ENCODE measurements around the gene UBR4.

Gene UBR4

GRCh38 chr1:19087737-19088594 lies 122.1 kb downstream of the UBR4 start:
- no peaks in the 10 kb centered on the region for H3K9me2 ChIP-seq (replicated peaks; ENCODE audit: control insufficient read depth, low read length)
- no peak overlapping the region for H3K27ac ChIP-seq (ENCODE audit: low read depth, low read length)
- no peaks in the 10 kb centered on the region for H4K20me1 ChIP-seq (ENCODE audit: control insufficient read depth, insufficient read depth, low read depth, low read length)
- H3K4me3 ChIP-seq (ENCODE audit: low read length): no peak overlapping the region
- H3K4me2 ChIP-seq (ENCODE audit: low read length): no peak overlapping the region
- peaks cover 93% of the 10 kb centered on the region for H3K36me3 ChIP-seq (ENCODE audit: control insufficient read depth, low read length)
- no peak for TF ChIP-seq EZH2phosphoT487 (IDR thresholded peaks at IDR 0.05; ENCODE audit: borderline replicate concordance, low read length)
- no peak for TF ChIP-seq CTCF (IDR thresholded peaks at IDR 0.05; ENCODE audit: low read depth, low read length, poor library complexity, severe bottlenecking)
- no peaks in the 10 kb centered on the region for H3K27me3 ChIP-seq (ENCODE audit: control insufficient read depth, low read length)
- H3K79me2 ChIP-seq (ENCODE audit: control insufficient read depth, low read length): no peaks in the 10 kb centered on the region
- H3K4me1 ChIP-seq (ENCODE audit: control insufficient read depth, low read length): no peaks in the 10 kb centered on the region
- H3F3A ChIP-seq (ENCODE audit: control insufficient read depth, insufficient read depth): no peaks in the 10 kb centered on the region
- H3K9me3 ChIP-seq (ENCODE audit: control insufficient read depth, insufficient read depth, low read length): no peaks in the 10 kb centered on the region

GRCh38 chr1:19087017-19087736 lies 122.9 kb downstream of the UBR4 start:
- H3K27me3 ChIP-seq (ENCODE audit: control insufficient read depth, low read length): no peaks in the 10 kb centered on the region
- H3K4me1 ChIP-seq (ENCODE audit: control insufficient read depth, low read length): no peaks in the 10 kb centered on the region
- no peak for TF ChIP-seq EZH2phosphoT487 (IDR thresholded peaks at IDR 0.05; ENCODE audit: borderline replicate concordance, low read length)
- TF ChIP-seq CTCF (IDR thresholded peaks at IDR 0.05; ENCODE audit: low read depth, low read length, poor library complexity, severe bottlenecking): no peak
- H3F3A ChIP-seq (ENCODE audit: control insufficient read depth, insufficient read depth): no peaks in the 10 kb centered on the region
- no peak overlapping the region for H3K4me2 ChIP-seq (ENCODE audit: low read length)
- no peaks in the 10 kb centered on the region for H4K20me1 ChIP-seq (ENCODE audit: control insufficient read depth, insufficient read depth, low read depth, low read length)
- no peaks in the 10 kb centered on the region for H3K79me2 ChIP-seq (ENCODE audit: control insufficient read depth, low read length)
- no peaks in the 10 kb centered on the region for H3K9me3 ChIP-seq (ENCODE audit: control insufficient read depth, insufficient read depth, low read length)
- H3K27ac ChIP-seq (ENCODE audit: low read depth, low read length): no peak overlapping the region
- H3K36me3 ChIP-seq (ENCODE audit: control insufficient read depth, low read length): peaks cover 93% of the 10 kb centered on the region
- no peaks in the 10 kb centered on the region for H3K9me2 ChIP-seq (replicated peaks; ENCODE audit: control insufficient read depth, low read length)
- no peak overlapping the region for H3K4me3 ChIP-seq (ENCODE audit: low read length)

- no peak for TF ChIP-seq EZH2phosphoT487 (IDR thresholded peaks at IDR 0.05; ENCODE audit: borderline replicate concordance, low read length)
- no peak for TF ChIP-seq CTCF (IDR thresholded peaks at IDR 0.05; ENCODE audit: low read depth, low read length, poor library complexity, severe bottlenecking)
- no peaks in the 10 kb centered on the region for H3K79me2 ChIP-seq (ENCODE audit: control insufficient read depth, low read length)
- no peak overlapping the region for H3K4me2 ChIP-seq (ENCODE audit: low read length)
- H3K36me3 ChIP-seq (ENCODE audit: control insufficient read depth, low read length): peaks cover 93% of the 10 kb centered on the region
- H4K20me1 ChIP-seq (ENCODE audit: control insufficient read depth, insufficient read depth, low read depth, low read length): no peaks in the 10 kb centered on the region
- H3F3A ChIP-seq (ENCODE audit: control insufficient read depth, insufficient read depth): no peaks in the 10 kb centered on the region
- no peaks in the 10 kb centered on the region for H3K4me1 ChIP-seq (ENCODE audit: control insufficient read depth, low read length)
- H3K27me3 ChIP-seq (ENCODE audit: control insufficient read depth, low read length): no peaks in the 10 kb centered on the region
- no peak overlapping the region for H3K4me3 ChIP-seq (ENCODE audit: low read length)
- H3K27ac ChIP-seq (ENCODE audit: low read depth, low read length): no peak overlapping the region
- no peaks in the 10 kb centered on the region for H3K9me3 ChIP-seq (ENCODE audit: control insufficient read depth, insufficient read depth, low read length)
- H3K9me2 ChIP-seq (replicated peaks; ENCODE audit: control insufficient read depth, low read length): no peaks in the 10 kb centered on the region
These were observed 123.7 kb downstream of the UBR4 start for GRCh38 chr1:19086176-19086875.

Measured in DOHH2 (cell line).